Left lung (tissue), 10 donors: ENCODE data around the gene CMTM8. TPM values are rescaled to one million over a fixed set of nuclear protein-coding genes. Genes with fewer than 3 reads are reported as not detected.
A peak's percentile ranks its signal among the peaks of the same experiment; 100 is the strongest.

Experiments used
- ATAC-seq: fragments of 200-7000 bp; cut with Tn5 transposase; one replicate; pipeline ENCODE4 v1.9.1; 2020; ENCODE audit warnings: moderate library complexity
- DNase-seq, 4 donors: peaks; one replicate each; pipeline ENCODE4 v3.0.0-alpha.2; 2013 to 2020
- H3K27ac ChIP-seq, 2 donors: fragments of 200-600 bp; sonication (generic) in 1 of 2; one replicate each; pipeline versions ENCODE4 v1.5.0 to v1.8.0; 2020 to 2021
- H3K27me3 ChIP-seq, 2 donors: fragments of 200-600 bp; sonication (generic) in 1 of 2; one replicate each; pipeline versions ENCODE4 v1.5.0 to v1.8.0; 2020 to 2021
- H3K36me3 ChIP-seq, 2 donors: fragments of 200-600 bp; sonication (generic) in 1 of 2; one replicate each; pipeline versions ENCODE4 v1.5.0 to v1.8.0; 2020 to 2021
- H3K4me1 ChIP-seq, 2 donors: fragments of 200-600 bp; one replicate each; pipeline ENCODE4 v1.8.0; 2021
- H3K4me3 ChIP-seq, 2 donors: fragments of 200-600 bp; sonication (generic) in 1 of 2; one replicate each; pipeline versions ENCODE4 v1.5.0 to v1.8.0; 2020 to 2021; ENCODE audit warnings: mild to moderate bottlenecking in 1 of 2
- H3K9me3 ChIP-seq, 2 donors: fragments of 200-600 bp; sonication (generic) in 1 of 2; one replicate each; pipeline versions ENCODE4 v1.5.0 to v1.8.0; 2020 to 2021
- CTCF ChIP-seq, 2 donors: fragments of 200-600 bp; sonication (generic) in 1 of 2; IDR thresholded peaks; one replicate each; pipeline versions ENCODE4 v1.5.0 to v1.8.0; 2021; ENCODE audit warnings: antibody characterized with exemption in 2 of 2
- intact Hi-C, 2 donors: fragments of 100-400 bp; cut with DNase I; formaldehyde crosslinking; loops; one replicate each; pipeline versions ENCODE4 v1.11.2 to v1.14.2; 2022
- polyA plus RNA-seq, 6 donors: library from polyadenylated mRNA; unstranded; fragments of 120-200 nt; gene quantifications; one replicate each; pipeline ENCODE4 v1.2.1, GENCODE V29; 2013; ENCODE audit not compliant: insufficient read length in 6 of 6
- total RNA-seq, 2 donors: library from RNA; stranded (reverse); fragmentation: NEBNext Ultra II Directional; extraction: Animal tissue kit (Norgen Biotek cat#: 25700); gene quantifications; one replicate each; pipeline ENCODE4 v1.2.1, GENCODE V29; 2021
- donor health status: DM: no; HTN: yes; CAD: no.
- donor health status: DM: no; HTN: no; CAD: no.

The CMTM8 gene
- total and polyA plus RNA-seq, 8 donors: 12.0 to 20.0 (median 12.6) TPM

- DNase-seq (no peak), ATAC-seq (no peak)
- Histone ChIP-seq H3K36me3 (no peaks in the 10 kb centered on the region), H3K27ac (no peak overlapping the region), H3K4me1 (no peaks in the 10 kb centered on the region), H3K27me3 (no peaks in the 10 kb centered on the region), H3K4me3 (no peak overlapping the region), H3K9me3 (no peaks in the 10 kb centered on the region)
- intact Hi-C loops: no loop called here
- no peak for TF ChIP-seq CTCF (IDR thresholded peaks at IDR 0.05)
Observed at GRCh38 chr3:32325201-32325600, 86.7 kb downstream of the CMTM8 start.

- no peak for TF ChIP-seq CTCF (IDR thresholded peaks at IDR 0.05)
- no peak for DNase-seq
- H3K27me3 ChIP-seq: no peaks in the 10 kb centered on the region
- intact Hi-C loops: no loop called here
- H3K4me3 ChIP-seq: no peak overlapping the region
- no peaks in the 10 kb centered on the region for H3K4me1 ChIP-seq
- H3K36me3 ChIP-seq: no peaks in the 10 kb centered on the region
- no peaks in the 10 kb centered on the region for H3K9me3 ChIP-seq
- H3K27ac ChIP-seq: no peak overlapping the region
- no peak for ATAC-seq
Observed at GRCh38 chr3:32325927-32326326, 87.4 kb downstream of the CMTM8 start.

- Histone ChIP-seq H3K4me1 (no peaks in the 10 kb centered on the region), H3K27me3 (no peaks in the 10 kb centered on the region), H3K4me3 (no peak overlapping the region), H3K9me3 (no peaks in the 10 kb centered on the region), H3K27ac (no peak overlapping the region), H3K36me3 (no peaks in the 10 kb centered on the region)
- DNase-seq (no peak), ATAC-seq (no peak)
- TF ChIP-seq CTCF (IDR thresholded peaks at IDR 0.05): no peak
- intact Hi-C loops: no loop called here
Observed at GRCh38 chr3:32326795-32327194, 88.3 kb downstream of the CMTM8 start.

- no peak for DNase-seq
- Histone ChIP-seq H3K4me1 (peaks cover 0 to 3% of the 10 kb centered on the region in 2 donors), H3K36me3 (no peaks in the 10 kb centered on the region), H3K27me3 (no peaks in the 10 kb centered on the region), H3K9me3 (no peaks in the 10 kb centered on the region), H3K4me3 (no peak overlapping the region), H3K27ac (no peak overlapping the region)
- TF ChIP-seq CTCF (IDR thresholded peaks at IDR 0.05): no peak
- intact Hi-C loops: loop anchor here in 1 of 2 donors (5.0 kb wide), 1 partner anchor 157 kb away; no protein-coding TSS in a partner anchor
- peak; percentile 39 for ATAC-seq
Observed at GRCh38 chr3:32334675-32335074, 96.2 kb downstream of the CMTM8 start.

- TF ChIP-seq CTCF (IDR thresholded peaks at IDR 0.05): no peak
- Histone ChIP-seq H3K27ac (no peak overlapping the region), H3K36me3 (no peaks in the 10 kb centered on the region), H3K4me3 (no peak overlapping the region), H3K27me3 (no peaks in the 10 kb centered on the region), H3K4me1 (peaks cover 0 to 3% of the 10 kb centered on the region in 2 donors), H3K9me3 (no peaks in the 10 kb centered on the region)
- intact Hi-C loops: loop anchor here in 1 of 2 donors (5.0 kb wide), 1 partner anchor 158 kb away; no protein-coding TSS in a partner anchor
- DNase-seq: no peak
- peak; percentile 71 for ATAC-seq
Observed at GRCh38 chr3:32335365-32336112, 97.1 kb downstream of the CMTM8 start.
